IPS DF 19.7 (cell line): ENCODE measurements around the gene RPP30.
"Not testable (repeated sequence)": the region's sequence is repeated elsewhere in the genome, so short reads cannot be mapped to it uniquely, and the experiment has no call there.

Source experiments
- DNase-seq: peaks from one replicate; pipeline ENCODE4 v3.0.0-alpha.2; 2013; ENCODE audit warnings: low read depth, low spot score

The RPP30 gene

DNA sequence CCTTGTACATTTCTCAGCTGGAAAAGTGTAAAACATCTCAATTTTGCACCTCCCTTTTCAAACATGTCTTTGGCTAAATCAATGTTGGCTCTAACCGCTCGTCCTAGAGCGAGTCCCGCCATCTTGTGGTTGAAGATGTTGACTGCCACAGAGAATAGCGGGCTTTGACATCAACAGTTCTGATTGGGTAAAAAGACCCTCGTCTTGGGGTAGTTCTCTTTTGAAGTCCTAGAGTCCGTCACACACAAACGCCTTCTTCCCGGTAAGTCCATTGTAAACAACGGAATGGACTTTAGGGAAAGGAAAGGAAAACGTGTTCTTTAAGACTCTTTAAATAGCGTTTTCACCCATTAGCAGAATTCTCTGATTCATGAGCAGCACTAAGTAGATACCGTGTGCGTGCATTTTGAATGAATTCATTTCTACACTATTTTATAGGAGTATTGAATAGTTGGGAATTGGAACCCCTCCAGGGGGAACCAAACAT is 452 bp upstream of the RPP30 start:
- DNase-seq: peak; percentile 85

DNA sequence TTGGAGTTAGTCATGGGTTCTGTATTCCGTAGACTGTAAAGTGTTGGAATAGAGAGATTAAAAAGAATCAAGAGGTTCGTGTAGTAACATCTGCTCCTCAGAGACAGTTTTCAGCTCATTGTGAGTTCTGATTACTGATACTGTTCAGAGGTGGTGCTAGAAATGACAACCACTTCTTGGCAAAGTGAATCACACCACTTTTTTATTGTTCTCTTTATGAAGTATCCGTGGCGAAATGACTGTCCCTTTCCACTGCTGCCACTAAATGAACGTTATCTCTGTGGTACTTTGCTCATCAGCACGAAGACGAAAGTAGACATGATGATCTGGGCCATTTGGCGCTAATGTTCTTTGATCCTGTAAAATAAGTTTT is 860 bp downstream of the RPP30 start:
- DNase-seq: no peak

DNA sequence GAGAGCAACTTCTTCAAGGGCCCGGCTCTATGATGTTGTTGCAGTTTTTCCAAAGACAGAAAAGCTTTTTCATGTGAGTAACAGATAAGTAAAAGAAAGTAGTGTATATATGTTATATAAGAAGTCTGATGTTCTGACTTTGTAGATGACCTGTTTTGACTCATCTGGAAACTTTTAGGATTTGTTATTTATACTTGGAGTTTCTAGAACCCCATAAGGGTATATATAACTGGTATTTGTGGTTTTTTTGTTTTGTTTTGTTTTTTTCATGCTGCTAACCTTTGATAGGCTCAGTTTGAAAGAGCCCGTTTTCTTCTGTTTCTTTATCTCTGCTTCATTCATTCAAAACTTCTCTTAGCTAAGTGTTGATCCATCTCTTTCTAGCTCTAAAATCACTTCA is 7.3 kb downstream of the RPP30 start:
- DNase-seq: no peak

DNA sequence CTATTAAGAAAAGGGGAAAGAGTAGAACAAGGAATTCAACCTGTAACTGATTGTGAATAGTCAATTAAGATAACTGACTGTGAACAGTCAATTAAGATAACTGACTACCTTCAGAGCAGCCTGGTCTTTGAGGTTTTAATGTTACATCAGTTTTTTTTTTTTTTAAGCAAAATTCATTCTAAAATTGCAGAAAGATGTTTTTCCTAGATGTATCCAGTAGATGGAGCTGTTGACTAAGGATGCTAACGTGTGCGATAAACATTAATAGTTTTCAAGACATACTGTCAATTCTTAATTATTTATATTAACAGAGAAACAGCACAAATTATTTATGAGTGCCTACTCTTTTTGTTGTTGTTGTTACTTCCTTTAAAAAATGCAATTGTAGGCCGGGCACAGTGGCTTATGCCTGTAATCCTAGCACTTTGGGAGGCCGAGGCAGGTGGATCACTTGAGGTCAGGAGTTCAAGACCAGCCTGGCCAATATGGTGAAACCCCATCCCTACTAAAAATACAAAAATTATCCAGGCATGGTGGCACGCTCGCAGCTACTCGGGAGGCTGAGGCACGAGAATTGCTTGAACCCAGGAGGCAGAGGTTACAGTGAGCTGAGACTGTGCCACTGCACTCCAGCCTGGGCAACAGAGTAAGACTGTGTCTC is 8.4 kb downstream of the RPP30 start:
- DNase-seq: not testable (repeated sequence)

DNA sequence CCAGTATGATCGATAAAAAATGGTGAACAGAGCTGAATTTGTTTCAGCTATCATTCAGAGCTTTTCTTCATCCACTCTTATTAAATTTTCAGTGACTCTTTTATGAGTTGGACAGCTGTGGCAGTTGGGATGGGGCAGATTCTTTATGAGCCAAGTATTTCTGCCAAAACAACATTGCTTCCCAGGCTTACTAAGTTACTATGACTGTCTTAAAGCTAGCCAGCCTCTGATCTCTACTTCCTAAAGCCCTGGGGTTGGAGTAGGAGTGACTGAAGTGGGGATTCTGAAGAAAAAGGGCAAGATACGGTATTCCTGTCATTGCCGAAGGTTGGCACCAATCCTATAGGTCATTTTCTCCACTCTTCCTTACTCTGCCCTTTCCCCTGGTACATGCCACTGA is 12.7 kb downstream of the RPP30 start:
- DNase-seq: no peak

DNA sequence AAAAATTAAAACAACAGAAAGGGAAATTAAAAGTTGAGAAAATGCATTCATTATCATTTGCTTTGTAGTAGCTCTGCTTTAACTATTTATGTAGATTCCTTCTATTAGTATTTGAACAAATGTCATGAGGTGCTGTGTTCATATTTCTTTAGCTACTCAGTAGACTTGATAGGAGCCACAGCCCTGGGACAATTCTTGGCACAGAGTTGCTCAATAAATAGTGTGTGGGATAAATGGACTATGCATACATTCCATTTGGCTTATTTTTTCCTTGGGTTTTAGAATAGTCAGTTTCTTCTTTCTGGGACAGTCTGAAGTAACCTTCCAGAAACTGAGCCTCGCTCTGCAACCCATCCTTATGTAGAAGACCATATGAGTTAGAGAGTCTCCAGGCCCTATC is 13.4 kb downstream of the RPP30 start:
- DNase-seq: no peak

DNA sequence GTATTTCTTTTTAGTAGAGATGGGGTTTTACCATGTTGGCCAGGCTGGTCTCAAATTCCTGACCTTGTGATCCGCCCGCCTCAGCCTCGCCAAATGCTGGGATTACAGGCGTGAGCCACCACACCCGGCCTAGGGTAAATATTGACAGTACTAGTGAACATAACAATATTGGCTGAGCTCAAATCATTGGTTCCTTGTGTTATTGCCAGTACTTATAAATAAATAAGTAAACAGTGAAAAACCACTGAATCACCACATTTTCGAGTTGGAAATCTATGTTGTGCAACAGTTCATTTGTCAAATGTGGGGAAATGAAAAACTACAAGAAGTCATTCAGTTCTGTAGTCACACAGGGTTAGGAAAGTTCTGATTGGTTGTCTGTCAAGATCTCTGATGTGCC is 15.8 kb downstream of the RPP30 start:
- no peak for DNase-seq

DNA sequence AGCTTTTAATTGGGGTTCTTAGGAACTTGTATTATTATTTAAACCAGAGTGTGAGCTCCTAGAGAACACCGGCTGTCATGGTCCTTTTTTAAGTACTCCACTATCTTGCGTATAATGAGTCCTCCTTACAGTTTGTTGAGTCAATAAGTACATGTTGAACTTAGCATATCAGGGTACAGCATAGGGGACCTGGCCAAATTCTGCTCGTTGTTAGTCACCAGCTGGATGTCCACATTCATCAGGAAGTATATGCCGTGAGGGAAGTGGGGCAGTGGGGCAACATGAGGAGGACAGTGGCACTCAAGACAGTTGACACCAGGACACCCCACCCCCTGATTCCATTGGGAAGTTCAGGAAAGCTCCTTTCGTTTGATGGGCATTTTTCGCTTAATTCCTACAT is 16.6 kb downstream of the RPP30 start:
- DNase-seq: no peak

DNA sequence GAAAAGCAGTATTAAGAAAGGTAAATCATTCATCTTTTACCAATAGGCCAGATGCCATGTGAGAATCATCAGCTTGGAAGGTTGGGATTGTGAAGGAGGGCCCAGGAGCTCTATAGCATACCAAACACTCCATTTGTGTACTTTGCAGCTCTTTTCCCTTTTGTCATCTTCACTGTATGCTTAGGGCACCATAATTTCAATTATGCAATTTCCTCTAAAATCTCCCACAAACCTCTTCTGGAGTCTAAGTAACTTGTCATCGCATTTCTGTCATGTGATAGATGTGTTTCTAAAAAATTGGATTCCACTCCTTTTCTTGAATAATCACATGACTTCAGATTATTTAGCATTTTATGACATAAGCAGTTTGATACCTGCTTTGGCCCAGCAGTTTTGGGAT is 17.9 kb downstream of the RPP30 start:
- DNase-seq: no peak

DNA sequence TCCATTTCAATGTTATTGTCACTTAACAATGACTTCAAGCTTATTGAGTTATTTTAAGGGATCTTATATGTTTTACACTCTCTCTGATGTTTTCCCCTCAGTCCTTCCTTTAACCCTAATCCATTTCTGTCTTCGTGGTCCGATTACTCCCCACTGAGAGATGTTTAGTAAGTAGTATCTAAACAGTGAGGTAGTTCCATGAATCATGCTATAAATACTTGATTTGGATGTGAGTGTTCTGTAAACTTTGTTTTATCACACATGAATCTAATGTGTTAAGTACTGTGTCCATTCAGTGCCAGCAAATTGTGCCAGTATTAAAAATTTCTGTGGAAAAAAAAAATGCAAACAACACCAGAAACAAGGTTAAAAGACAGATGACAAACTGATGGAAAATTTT is 18.6 kb downstream of the RPP30 start:
- no peak for DNase-seq

DNA sequence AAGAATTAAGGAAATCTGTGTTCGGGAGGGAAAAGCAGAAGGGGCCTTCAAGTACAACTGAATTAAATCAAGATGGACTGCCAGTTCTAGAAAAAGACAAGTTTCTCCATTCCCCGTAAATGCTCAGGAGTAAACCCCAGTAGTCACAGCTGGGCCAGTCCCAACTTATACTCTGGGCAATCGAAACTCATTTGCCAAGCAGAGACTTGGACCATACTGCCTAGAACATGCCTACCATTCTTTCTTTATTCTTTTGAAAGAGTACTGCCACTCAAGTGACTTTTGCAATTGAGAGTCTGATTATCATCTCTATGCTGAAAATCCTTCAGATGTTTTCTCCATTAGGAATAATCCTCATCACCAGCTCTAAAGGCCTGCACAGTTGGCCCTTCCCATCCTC is 21.4 kb downstream of the RPP30 start:
- DNase-seq: no peak

DNA sequence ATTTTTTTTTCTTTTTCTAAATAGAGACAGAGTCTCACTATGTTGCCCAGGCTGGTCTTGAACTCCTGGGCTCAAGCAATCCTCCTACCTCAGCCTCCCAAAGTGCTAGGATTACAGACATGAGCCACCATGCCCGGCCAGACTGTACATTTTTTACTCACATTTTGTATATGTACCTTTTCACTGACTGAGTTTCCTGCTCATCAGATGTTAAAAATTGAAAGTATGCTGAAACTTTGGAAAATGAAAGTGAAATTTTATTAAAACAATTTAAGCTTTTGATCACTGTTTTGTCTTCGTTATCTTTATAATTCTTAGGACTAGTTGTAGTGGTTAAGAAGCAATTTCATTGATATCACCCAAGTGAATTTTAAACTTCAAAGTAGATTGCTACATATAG is 25.1 kb downstream of the RPP30 start:
- DNase-seq: not testable (repeated sequence)

DNA sequence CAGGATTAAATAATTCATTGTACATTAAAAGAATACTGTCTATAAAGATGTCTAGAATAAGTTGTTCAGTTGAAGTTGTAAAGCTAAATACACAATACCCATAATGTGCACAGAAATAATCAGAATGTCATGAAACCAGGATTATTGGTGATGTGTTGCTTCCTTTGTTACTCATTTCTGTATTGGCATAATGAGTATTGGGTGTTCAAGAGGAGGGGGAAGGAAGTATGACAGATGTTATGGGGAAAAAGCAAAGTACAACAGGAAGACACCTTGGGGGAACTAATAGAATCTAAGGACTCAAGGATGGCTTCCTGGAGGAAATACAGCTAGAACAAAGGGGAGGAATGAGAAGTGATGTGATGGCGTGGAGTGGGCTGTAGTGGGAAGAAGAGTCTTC is 34.2 kb downstream of the RPP30 start:
- DNase-seq: no peak

DNA sequence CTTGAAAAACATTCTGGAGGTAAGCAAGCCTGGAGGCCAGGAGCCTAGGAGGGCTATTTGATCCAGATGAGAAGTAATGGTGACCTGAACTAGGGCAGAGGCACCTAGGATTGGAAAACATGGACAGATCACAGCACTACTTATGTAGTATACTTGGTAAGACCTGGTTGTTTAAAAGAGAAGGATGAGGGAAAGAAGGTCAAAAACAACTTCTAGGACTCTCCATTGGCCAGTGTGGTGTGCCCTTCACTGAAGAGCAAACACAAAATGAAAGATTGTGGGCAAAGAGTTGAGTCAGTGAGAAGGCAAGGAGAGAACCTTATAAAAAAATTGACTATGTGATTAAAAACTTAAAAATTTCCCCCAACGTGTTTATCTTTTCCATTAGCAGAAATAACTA is 34.8 kb downstream of the RPP30 start:
- DNase-seq: no peak

DNA sequence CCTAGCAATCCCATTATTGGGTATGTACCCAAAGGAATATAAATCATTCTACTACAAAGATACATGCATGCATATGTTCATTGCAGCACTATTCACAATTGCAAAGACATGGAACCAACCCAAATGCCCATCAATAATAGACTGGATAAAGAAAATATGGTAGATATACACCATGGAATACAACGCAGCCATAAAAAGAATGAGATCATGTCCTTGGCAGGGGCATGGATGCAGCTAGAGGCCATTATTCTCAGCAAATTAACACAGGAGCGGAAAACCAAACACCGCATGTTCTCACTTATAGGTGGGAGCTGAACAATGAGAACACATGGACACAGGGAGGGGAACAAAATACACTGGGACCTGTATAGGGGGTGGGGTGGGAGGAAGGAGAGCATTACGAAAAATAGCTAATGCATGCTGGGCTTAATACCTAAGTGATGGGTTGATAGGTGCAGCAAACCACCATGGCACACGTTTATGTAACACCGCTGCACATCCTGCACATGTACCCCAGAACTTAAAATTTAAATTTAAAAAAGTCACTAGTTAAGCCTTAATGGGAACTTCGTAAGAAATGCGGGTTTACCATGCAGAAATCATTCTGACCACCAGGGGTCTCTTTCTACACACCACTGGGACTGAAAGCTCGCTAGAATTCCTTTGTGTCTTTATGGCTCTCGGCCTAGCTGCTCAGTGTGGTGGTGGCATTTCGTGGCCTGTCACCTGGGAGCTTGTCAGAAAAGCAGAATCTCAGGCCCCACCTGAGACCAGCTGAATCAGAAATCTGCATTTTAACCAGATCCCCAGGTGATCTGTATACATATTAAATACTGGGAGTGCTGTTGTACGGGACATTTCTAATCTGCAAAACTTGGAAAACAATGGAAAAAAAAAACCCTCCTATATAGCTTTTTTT is 39.6 kb downstream of the RPP30 start:
- no peak for DNase-seq

DNA sequence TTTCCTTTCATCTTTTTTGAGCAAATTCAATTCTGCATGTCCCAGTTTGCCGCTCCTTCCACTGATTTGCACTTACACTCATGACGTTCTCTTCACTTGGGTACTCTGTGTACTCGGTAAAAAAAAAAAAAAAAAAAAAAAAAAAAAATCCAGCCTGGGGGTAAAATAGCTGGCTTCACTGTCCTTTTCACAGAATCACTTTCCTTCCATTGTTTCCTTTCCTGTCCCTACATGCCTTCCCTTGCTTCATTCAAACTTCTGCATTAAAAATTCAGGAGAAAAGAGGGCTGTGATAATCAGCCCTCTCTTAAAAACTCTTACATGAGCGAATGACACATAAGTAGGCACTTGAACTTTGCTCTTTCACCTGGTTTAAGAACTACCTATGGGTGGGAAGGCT is 40.4 kb downstream of the RPP30 start:
- no peak for DNase-seq

DNA sequence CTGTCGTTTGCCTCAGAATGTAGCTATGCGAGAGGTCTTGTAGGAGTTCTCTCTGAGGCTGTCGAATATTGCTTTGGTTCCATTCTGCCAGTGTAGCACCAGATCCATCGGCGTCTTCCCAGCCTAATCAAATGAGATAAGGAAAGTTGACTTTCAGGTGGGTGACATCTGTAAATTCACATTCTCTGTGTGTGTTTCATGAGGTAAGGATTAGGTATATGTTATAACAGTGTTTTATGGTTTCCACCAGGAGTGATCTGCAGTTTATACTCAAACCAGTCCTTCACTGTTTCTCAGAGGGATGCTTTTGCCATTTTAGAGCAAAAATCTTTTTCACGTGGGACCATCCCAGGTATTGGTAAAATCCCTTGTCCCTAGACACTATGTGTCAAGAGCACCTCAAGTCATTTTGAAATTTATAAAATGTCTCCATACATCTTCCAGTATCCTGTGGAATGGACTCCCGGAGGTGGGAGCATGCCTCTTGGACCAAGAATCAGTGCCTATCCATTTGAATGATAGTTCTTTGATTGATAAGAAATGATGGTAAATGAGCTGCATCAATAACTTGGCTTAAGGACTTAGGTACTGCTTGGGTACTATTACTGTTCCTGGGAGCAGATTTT is 41.2 kb downstream of the RPP30 start:
- DNase-seq: no peak

DNA sequence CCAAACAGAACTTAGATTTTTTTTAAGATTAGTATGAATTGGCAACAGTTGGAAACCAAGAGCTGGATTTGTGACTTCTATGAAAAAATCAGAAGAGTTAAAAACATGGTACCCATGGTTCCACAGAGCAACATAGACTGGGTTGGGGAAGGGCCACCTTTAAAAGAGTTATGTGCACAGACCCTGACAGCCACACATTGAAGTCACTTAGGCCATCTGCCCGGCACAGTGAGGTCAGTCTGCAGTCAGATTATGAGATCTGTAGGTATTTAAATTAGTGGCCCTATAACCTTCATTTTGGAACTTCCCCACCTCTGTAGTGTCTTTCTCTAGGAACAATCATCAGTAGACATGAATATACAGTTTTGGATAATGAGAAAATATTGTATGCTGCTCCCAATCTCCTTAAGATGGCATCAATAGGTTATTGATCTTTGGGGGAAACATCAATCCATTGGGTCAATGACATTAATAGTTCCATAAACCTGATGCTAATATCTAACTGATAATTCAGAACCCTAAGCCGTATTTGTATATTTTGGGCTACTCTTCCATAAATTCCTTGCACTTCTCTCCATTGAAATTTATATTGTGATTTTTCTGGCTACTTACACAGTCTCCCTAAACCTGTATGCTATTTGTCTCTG is 42.1 kb downstream of the RPP30 start:
- no peak for DNase-seq

DNA sequence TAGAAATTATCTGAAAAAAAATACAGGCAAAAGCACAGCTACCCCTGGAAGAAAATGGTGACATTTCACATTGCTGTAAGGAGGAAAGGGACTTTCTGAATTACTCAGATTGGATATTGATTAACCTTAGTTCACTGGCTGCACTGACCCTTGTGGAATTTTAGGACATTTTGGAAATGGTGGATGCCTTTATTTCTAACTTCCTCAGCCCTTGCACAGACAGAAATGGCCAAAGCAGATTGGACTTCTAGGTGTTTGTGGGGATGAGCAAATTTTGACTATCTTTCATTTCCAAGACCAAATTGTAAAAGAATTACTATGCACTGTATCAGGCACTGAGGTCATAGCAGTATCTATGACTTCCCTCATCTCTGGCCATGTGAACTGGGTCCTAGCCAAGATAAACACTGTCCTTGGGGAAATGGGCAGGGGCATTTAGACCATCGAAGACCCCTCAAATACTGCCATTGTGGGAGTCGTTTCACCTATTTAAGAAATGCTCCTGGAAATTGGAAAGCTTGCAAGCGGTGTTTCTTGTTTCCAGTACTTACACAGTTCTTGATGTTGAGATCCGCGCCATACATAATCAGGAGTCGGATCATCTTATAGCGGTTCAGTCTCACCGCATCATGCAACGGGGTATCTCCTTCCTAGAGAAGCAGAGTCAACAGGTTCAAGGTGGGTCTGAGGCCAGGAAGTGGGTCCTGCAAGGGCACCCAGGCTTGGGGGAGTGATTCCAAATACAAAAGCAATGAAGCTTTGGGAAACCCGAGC is 43.4 kb downstream of the RPP30 start:
- no peak for DNase-seq

DNA sequence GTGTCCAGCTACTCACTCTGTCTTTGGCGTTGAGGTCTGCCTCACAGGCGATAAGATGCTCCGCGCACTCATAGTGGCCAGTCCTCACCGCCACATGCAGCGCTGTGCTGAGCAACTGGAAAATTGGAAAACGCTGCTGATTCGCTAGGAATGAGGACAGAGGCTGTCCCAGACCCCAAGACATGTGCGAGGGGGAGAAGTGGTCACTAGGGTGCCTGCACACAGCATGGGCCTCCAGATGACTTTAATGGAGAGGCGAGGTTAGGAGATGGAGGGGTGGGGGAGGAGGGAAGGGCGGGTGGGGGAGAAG is 43.9 kb downstream of the RPP30 start:
- no peak for DNase-seq

DNA sequence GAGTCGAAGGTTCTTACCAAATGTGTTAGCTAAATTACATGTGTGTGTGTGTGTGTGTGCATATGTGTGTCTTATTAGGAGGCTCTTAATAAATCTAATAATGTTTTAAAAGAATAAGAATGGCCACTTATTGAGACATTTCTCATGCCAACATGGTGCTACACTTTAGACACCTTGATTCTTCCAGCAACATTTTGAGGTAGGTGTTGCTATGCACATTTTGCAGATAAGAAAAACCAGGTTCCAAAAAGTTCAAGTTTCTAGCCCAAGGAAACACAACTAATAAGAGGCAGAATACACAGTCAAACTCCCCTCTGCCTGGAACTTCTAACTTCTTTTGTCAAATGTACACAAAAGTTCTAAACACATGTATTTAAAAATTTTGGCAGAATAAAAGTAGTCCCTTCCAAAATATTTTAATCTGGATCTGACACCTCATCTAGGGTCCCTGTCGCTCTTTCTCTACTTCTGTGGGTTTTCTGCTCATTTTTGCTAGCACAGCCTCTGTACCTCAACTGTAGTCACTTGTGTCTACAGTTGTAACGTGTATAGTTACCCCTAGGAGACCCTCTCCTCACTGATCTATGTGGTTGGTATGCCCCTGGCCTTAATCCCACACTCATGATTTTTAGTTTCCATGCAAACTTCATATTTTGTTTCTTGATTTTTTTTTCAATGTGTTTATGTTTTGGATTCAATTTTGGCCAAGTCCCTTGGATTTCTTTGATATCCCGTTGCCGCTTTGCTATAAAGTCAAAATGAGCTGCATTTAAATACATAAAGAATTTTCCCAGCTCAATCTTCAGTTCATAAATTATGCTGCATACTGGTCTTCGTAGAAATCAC is 44.8 kb downstream of the RPP30 start:
- DNase-seq: no peak
